ENCODE results near the gene IRX5.

DNA sequence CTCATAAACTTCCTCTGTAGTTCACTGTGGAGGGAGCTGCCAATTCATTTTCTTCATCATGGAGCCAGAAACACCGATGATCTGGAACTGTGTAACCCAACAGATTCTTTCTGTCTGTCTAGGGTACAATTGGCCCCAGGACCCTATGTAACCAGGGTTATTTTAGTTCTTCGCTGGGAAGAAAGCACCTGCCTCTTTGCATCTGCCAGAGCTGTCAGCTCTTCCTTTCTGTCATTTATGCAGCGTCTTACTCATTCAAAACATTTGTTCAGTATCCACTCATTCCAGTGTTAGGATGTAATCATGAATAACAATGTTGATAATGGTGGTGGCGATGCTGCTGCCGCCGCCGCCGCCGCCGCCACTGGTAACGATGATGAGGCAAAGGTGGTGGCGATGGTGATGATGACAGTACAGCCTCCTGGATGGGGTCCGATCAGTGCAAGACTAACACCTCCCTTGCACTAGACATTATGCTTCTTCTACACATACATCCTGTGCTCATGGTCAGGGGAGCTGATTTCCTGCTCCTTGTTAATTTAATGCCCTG lies 46.1 kb downstream of the IRX5 start:
- TF ChIP-seq, protein P1, sequence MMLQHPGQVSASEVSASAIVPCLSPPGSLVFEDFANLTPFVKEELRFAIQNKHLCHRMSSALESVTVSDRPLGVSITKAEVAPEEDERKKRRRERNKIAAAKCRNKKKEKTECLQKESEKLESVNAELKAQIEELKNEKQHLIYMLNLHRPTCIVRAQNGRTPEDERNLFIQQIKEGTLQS (IDR thresholded peaks at IDR 0.05) = no peak
- no peak for TF ChIP-seq SP1 (IDR thresholded peaks at IDR 0.05)
- TF ChIP-seq, protein P2, sequence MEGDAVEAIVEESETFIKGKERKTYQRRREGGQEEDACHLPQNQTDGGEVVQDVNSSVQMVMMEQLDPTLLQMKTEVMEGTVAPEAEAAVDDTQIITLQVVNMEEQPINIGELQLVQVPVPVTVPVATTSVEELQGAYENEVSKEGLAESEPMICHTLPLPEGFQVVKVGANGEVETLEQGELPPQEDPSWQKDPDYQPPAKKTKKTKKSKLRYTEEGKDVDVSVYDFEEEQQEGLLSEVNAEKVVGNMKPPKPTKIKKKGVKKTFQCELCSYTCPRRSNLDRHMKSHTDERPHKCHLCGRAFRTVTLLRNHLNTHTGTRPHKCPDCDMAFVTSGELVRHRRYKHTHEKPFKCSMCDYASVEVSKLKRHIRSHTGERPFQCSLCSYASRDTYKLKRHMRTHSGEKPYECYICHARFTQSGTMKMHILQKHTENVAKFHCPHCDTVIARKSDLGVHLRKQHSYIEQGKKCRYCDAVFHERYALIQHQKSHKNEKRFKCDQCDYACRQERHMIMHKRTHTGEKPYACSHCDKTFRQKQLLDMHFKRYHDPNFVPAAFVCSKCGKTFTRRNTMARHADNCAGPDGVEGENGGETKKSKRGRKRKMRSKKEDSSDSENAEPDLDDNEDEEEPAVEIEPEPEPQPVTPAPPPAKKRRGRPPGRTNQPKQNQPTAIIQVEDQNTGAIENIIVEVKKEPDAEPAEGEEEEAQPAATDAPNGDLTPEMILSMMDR (IDR thresholded peaks at IDR 0.05; ENCODE audit: low read depth, low read length, missing input control) = no peak

All from liver (tissue), 3 donors.